GM21737 (cell line): ENCODE results near the gene CRACR2A.

ENCODE experiments used
- ATAC-seq: cut with Tn5 transposase; IDR thresholded peaks from one replicate; pipeline ENCODE4 v1.9.1; 2021; ENCODE audit warnings: mild to moderate bottlenecking, moderate library complexity; ENCODE audit not compliant: unreplicated experiment

CRACR2A gene

DNA sequence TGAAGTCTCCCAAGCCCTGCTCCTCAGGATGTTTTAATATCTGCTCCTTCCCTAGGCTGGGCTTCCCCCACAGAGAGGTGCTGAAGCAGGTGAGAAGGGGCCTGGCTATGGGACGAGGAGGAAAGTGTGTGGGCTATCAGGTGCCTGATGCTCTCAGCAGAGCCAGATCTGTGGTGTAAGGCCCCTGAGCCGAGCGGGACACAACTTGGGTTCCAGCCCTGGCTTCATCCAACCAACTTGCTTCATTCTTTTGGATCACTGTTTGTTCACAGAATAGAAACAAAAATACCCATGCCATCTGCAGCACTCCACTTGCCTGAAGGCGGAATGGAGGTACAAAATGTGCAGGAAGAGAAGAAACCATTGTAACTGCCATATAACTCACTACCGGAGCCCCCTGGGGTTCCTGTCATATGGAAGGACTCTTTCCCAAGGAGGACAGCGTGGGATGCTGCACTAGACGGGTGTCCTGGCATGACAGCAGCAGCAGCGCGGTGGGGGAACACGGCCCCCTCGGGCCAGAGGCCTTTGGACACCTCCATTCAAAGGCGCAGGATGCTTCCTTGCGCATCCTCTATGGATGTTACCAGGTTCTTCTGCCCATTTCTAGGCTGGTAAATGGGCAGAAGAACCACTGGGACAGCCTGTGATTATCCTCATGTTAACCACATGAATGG lies 95.8 kb downstream of the CRACR2A start:
- no peak for ATAC-seq

DNA sequence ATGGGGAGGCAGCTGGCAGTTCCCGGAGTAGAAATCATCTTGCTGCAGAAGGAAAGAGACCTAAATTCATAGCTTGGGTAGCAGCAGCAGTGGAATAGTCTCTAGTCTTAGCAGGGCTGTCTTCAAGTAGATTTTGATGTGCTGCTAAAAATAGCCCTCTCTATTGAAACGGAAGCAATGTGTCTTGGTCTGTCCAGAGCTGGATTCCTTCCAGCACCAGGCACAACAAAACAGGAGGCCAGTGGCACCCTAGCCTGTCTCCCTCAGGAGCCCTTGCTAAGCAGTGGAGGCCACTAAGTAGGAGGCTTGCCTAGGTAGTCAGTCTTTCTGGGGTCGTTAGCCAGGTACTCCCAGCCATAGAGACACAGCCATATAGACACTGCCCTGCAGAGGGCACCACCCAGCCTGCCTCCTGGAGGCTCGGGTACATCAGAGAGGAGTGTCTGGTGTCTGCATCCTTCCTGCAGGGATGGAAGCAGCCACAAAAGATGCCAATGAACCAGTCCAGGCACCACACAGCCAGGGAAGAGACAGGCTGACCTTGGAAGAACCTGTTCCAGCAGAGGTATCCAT lies 97.5 kb downstream of the CRACR2A start:
- ATAC-seq: no peak

DNA sequence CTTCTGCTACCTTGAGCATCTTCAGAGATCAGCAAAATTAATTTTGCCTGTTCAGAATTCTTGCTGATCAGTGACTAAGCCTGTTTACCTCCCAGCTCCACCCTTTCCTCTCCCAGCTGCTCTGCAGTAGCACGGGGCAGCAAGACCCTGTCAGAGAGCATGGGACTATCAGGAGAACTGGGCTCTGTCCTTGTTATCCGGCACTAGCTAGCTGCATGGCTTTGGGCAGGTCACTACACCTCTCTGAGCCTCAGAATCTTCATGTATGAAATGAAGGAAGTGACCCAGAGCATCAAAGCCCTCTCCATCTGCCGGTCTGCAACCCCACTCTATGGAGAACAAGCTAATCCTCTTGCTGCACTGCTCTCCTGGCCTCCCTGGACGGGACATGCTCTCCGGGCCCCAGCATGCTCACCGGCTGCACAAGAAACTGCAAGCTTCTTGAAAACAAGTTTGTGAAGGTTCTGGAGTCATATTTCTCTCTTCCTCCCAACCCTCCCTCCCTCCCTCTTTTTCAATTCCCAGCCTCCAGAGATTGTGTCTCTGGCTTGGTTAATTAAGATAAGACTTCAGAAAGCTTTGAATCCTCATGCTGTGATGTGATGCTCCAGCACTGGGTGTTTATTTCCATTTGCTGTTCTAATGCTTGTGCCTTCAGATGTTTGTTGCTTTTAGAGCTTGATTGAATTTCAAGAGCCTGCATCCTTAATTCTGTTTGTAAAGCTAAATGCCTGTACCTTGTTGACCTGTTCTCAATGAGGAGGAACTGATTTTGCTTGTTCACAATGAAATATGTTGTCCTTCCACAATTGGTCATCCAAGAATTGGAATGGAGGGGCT lies 101.1 kb downstream of the CRACR2A start:
- ATAC-seq: no peak

DNA sequence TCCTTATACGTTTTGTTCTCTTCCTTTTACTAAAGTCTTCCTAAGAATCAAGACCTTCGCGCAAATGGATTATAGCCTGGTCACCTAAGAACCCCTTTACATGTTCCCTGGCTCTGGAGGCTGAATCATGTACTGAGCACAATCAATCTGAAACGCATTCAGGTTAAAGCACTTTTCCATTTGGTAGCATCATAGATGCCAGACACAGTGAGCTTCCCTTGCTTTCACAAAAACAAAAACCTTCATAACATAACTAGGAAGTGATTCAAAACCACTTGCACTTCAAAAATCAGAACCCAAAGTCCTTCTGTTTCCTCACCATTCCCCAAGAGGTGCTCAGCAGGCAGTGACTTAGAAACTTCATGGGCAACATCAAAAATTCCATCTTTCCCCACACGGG lies 105.4 kb downstream of the CRACR2A start:
- no peak for ATAC-seq

DNA sequence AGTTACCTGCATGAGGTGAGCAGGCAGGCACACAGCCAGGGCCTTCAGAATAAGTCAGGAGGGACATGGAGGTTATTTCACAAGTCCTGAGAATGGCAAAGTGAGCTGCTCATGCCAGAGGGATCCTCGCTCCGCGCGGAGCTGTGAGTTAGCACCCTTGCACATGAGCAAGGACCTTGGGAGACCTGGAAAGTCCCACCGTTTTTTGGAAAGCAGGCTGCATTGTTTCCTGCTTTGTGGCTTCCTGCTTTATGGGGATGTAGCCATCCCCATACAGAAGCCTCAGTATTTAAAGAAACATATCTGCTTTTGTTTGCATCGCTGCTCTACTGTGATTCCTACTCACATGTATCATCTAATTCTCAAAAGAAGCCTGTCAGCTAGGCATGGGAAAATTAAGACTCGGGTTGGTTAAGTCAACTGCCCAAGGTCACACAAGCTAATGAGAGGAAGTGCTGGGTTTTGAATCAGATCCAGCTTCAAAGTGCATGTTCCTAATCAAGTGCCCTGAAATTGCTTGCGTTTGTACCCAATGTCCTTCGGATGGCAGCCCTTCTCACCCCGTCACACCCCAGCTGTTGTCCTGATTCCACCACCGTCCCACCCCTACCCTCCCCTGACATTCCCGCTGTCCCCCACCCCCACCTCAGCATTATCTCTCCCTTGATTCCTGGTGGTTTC lies 106.2 kb downstream of the CRACR2A start:
- no peak for ATAC-seq

DNA sequence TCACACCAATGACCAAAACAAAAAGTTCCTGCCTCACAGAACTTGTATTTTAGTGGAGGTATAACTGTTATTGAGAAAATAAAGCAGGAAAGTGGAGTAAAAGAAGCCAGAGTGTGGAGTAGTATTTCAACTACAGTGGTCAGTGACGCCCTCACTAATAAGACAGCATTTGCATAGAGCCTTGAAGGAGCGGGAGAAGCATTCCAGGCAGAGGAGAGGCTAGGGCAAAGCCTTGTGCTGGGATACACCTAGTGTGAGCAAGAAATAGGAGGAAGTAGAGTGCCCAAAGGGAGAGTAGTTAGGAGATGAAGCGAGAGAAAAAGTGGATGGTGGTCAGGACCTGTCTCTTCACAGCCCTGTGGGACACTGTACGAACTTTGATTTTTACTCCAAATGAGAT lies 107.8 kb downstream of the CRACR2A start:
- ATAC-seq: no peak

DNA sequence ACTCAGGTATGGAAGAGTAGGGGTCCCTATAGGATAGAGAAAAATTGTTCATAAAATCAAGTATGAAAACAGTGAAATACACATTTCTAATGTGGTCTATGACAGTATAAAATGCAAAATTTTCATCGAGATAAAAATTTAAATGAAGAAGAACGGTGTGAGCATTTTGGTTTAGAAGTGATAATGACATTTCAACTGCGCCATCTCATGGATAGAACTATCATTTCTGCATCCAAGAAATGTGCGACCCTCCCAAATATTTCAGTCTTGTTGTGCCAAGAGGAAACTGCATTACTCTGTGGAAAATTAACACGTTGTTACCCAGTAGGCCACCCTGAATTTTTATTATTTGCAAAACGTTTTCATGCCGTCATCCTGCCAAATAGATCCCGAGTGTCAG lies 108.8 kb downstream of the CRACR2A start:
- no peak for ATAC-seq

DNA sequence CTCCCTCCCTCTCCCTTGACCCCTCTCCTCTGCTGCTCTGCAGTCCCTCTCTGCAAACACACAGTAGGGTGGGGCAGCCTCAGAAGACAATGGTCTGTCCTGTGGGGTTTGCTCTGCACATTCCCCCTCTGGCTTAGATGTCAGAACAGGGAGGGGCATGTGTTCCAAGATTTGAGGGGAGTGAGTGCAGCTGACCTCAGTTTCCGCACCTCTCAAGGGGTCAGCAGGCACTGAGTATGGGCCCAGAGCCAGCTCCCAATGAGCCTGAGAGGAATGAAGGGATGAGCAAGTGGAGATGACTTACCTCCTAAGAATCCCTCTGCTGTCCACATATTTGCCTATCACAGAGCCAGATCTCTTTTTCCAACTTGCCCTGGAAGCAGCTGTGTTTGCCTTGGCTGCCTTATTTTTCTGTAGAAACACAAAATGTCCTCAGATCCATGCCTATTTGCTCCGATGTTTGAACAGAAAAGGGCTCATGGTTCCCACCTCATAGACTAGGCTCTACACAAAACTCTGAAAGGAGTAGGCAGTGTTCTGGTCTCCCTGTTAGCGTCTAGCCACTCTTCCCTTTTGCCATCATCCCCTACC lies 111.4 kb downstream of the CRACR2A start:
- no peak for ATAC-seq

DNA sequence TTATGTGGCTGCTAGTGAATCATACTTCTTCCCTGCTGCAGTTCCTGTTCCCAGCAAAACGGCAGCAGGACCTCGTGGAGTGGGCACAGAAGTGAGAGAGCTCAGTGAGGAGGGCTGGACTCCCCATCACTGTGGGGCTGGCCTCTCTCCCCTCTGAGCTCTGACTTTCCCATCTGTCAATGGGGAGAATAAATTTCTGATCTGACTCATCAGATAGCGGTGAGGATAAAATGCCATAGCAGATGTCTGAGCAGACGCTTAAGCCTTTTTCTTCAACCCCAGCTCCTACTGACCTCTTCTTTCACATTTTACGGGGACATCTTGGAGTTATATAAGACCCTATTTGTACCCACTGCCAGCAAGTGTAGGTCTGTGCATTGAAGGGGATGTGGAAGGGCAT lies 116.6 kb downstream of the CRACR2A start:
- ATAC-seq: no peak

DNA sequence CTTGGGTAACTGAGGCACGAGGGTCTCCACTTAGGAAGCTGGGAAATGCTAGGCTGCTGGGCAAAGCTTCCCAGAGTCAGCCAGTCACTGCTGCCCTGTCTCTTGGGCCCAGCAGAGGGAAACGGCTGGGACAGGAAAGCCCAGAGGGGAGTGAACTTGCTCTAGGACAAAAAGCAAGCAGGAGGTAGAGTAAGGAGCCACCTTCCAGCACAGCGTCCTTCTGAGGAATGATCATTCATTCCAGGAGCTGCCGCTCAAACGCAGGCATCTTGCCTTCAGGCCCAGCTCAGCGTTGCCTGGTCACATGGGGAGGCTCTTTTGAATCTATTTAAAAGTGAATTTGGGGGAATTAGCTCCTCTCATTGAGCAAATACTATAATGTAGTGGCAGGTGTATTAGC lies 118.6 kb downstream of the CRACR2A start:
- no peak for ATAC-seq

DNA sequence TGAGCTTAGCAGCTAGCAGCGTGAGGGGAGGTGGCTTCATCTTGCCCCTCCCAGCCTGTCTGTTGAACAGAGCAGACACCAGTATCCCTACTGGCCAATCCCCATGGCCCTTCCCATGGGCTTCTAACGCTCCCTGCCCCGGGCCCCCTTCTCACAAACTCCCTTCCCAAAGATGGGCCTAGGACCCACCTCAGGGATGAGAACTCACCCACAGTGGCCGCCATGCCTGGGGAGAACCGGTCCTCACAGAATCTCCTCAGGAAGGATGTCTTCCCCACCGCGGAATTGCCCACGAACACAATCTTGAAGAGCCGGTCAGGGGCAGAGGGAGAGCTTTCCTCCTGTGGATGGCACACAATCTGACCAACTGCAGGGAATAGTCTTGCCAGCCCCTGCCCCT lies 119.5 kb downstream of the CRACR2A start:
- no peak for ATAC-seq

DNA sequence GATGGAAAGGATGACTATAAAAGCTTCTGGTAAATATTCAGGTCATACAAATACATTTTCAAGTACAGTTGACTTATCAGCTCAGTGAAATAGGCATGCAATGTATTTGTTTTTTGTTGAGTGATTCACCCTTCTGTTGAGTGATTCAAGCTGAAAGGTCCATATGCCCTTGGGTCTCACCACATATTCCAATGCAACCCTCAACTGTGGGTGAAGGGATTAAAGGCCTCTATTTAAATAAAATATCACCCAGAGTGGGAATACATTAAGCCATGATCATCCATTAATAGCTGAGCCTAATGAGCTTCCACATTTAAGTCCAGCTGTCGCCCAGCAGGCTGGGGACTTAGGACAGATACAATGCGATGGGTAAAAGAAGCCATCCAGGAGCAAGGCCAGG lies 120.2 kb downstream of the CRACR2A start:
- no peak for ATAC-seq

DNA sequence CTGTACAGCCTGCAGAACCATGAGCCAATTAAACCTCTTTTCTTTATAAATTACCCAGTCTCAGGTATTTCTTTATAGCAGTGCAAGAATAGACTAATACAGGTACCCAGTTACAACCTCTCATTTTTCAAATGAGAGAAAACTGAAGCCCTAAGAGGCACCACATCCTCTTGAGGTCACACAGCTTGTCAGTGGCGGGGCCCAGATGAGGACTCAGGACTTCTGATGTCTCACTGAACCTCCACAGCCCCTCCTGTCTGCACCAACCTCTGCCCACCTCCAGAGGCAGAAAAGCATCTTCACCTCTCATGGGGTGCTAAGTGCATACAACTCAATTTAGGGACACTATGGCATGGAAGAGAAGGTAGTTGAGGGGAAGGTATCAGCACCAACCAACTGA lies 120.7 kb downstream of the CRACR2A start:
- ATAC-seq: no peak

DNA sequence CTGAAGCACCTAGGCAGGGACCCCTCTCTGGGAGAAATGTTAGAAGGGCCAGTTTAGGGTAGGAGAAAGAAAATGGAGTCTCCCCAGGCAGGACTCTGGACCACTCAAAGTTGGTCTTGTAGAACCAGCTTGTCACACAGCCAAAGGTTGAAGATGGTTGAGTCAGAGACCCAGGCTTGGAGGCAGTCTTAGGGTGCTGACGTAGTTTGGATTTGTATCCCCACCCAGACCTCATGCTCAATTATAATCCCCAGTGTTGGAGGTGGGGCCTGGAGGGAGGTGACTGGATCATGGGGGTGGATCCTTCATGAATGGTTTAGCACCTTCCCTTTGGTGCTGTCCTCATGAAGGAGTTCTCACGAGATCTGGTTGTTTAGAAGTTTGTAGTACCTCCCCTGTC lies 121.2 kb downstream of the CRACR2A start:
- ATAC-seq: no peak

DNA sequence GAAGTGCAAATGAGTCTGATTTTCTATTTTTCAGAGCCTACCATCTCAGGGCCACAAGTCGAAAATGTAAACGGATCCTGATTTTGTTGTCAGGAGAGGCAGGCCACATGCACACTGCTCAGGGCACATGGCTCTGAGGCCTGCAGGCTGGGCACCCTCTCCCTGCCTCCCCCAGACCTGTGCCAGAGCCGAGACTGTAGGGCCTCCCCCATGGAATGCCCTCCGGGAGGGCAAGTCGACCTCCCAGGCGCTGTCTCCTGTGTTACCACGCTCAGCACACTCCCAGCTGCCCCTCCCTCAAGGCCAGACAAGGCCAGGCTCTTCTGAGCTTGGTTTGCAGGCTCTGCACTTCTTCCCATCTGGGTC lies 121.7 kb downstream of the CRACR2A start:
- ATAC-seq: no peak

DNA sequence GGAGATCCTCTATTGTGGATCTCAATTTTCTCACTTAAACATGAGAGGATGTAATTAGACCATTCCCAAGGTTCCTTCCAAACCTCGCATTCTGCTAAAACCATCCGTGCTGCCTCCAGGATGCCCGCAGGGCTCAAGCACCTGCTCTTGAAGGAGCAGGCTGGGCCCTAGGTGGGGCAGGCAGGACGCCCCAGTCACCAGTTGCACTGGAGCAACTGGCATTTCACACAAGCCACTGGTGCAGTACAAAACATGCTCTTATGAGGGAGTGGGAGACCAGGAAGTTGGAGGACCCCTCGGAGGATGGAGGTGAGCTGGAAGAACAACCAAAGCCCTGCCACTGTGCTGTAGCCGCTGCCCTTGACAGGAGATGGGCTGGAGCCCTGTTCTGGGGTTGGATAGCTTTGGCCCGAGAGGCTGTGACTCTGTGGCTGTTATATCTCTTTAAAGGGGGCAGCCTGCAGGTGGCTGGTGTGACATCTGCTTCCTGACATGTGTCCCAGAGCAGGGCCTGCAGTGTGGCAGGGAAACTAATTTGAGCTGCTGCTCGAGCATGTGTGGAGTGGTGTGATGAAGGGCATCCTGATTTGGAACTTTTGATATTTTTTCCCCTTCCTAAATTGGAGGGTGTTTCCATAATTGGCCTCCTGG lies 122.2 kb downstream of the CRACR2A start:
- ATAC-seq: no peak

DNA sequence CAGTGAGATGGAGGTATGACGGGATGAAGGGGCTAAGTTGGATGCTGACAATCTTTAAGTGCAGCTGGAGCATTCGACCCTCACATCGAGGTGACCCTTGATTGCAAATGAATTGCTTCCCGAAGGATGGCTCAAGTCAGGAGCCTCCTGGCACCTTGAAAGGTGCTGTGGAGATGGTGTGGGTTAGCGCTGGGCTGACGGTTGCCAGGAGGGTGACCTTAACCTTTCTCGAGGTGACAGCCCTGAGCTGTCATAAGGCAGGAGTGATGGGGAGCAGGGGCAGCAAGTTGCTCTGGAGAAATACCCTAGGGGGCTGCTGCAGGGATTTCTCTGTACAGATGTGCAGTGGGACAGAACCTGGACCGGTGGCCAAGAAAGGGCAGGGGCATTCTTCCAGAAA lies 122.8 kb downstream of the CRACR2A start:
- no peak for ATAC-seq

DNA sequence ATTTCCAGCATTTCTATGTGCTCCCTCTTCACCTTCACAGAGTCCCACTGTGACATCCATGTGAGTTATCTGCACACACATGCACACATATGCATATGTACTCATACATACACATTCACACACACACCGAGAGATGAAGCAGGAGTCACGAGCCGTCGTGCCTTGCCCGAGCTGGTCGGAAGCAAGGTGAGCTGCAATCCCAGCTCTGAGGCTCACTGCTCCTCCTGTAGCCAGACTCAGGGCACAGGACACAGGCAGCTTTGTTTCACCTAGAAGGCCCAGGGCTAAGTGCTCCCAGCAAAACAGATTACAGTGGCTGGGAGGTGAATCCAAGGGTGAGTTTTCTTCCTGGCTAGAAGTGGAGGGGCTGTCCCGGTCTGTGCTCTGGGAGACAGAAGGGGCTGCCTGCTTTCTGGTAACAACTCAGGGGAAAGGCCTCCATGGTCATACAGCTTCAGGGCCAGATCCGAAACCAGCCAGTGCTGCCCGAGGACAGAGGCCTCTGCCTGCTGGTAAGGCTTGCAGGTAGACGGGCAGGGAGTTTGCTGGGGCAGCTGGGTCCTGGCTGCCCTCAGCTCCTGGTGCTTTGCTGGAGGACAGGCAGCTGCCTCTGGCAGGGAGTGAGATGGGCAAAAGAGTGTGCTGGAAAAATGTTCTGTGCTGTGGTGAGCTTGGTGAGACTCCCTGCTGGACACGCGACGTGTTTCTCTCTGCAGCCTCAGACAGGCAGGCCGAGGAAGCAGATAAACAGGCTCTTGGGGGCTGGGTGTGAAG lies 123.7 kb downstream of the CRACR2A start:
- no peak for ATAC-seq

DNA sequence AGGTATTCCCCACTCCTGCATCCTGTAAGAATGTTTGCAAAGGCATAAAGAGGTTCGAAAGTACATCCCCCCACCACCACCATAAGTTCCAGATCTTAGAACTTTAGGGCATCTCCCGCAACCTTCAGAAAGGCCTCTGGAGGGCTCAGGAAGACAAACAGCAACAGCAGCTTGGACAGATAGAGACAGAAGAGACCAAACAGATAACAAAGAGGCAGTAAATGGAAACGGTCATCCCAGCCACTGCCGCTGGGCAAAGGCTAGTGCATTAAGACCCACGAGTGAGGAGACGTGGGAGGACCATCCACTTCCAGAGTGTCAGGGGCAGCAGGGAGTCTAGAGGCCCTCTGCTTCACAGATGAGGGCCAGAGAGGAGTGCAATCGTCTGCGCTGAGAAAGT lies 124.3 kb downstream of the CRACR2A start:
- no peak for ATAC-seq

DNA sequence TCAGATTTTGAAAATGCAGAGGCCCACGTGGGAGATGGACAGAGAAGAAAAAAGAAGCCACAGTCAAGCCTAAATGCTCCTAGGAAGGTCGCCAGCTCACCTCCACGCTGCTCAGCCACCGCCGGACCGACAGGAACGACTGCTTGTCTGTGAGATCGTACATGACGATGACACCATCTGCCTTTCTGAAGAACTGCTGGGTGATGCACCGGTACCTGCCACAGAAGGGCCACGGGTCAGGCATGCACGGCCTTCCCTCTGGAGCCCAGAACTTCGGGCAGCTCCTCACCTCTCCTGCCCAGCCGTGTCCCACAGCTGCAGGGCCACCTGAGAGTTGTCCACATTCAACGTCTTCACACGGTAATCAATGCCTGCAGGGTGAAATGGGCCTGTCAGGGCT lies 125.6 kb downstream of the CRACR2A start:
- no peak for ATAC-seq
